Measurements from ENCODE around the gene ANAPC2.
A peak's percentile ranks its signal among the peaks of the same experiment; 100 is the strongest.

DNA sequence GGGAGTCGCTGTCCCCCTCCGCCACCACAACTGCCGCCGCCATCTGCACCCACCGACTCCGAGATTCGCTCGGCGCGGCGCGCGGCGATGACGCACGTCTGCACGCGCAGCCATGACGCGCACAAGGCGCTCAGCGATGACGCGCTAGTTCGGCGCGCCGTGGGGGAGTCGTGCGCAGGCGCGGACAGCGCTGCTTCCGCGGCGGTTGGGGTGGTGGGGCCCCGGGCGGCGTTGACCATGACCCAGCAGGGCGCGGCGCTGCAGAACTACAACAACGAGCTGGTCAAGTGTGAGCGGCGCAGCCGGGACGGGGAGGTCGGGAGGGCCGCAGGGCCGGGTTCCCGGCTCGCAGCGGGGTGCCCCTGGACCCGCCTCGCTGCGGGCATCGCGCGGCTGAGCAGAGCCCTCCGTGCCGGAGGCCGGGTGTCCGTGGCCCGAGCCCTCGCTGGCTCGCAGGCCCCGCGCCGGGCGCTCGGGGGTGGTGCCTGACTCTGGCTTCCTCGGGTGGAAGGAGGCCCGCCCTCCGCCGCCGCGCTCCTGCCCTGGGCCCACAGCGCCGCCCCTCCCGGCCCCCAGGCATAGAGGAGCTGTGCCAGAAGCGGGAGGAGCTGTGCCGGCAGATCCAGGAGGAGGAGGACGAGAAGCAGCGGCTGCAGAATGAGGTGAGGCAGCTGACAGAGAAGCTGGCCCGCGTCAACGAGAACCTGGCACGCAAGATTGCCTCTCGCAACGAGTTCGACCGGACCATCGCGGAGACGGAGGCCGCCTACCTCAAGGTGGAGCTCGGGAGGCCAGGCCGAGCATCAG, at the start of gene ANAPC2, which contains the start of gene SSNA1:
- TF ChIP-seq, protein P1, sequence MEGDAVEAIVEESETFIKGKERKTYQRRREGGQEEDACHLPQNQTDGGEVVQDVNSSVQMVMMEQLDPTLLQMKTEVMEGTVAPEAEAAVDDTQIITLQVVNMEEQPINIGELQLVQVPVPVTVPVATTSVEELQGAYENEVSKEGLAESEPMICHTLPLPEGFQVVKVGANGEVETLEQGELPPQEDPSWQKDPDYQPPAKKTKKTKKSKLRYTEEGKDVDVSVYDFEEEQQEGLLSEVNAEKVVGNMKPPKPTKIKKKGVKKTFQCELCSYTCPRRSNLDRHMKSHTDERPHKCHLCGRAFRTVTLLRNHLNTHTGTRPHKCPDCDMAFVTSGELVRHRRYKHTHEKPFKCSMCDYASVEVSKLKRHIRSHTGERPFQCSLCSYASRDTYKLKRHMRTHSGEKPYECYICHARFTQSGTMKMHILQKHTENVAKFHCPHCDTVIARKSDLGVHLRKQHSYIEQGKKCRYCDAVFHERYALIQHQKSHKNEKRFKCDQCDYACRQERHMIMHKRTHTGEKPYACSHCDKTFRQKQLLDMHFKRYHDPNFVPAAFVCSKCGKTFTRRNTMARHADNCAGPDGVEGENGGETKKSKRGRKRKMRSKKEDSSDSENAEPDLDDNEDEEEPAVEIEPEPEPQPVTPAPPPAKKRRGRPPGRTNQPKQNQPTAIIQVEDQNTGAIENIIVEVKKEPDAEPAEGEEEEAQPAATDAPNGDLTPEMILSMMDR (IDR thresholded peaks at IDR 0.05; ENCODE audit: low read depth, low read length) = peak; percentile 39
- TF ChIP-seq EZH2phosphoT487 (IDR thresholded peaks at IDR 0.05; ENCODE audit: low read depth) = no peak

Measured in OCI-LY3 (cell line).